GM13977 (cell line): Measurements from ENCODE around the gene CRPPA.

Source experiments
- DNase-seq: peaks from one replicate; pipeline ENCODE4 v3.0.0; 2012; ENCODE audit warnings: low spot score
- CTCF ChIP-seq: IDR thresholded peaks from 2 replicates; pipeline ENCODE4 v1.5.1; 2012; ENCODE audit warnings: mild to moderate bottlenecking, control low read depth; ENCODE audit not compliant: insufficient read depth; ENCODE audit errors: extremely low read depth, missing control alignments
- in situ Hi-C: fragments of 300-500 bp; cut with MboI; formaldehyde crosslinking; loops from one replicate; pipeline ENCODE4 v1.12.0; 2022; ENCODE audit warnings: low sequenced_read_pairs, low pct_unique_long_range_greater_than_20kb, mixed read lengths, inconsistent platforms; ENCODE audit not compliant: unreplicated experiment

Gene CRPPA

GRCh38 chr7:16416289-16417282, 4.8 kb downstream of the CRPPA start:
- TF ChIP-seq CTCF: no peak
- no peak for DNase-seq
- in situ Hi-C loops: no loop called here

- in situ Hi-C loops: no loop called here
- no peak for TF ChIP-seq CTCF
- DNase-seq: no peak
Measured at GRCh38 chr7:16412274-16413254, 8.8 kb downstream of the CRPPA start.

- no peak for DNase-seq
- in situ Hi-C loops: no loop called here
- no peak for TF ChIP-seq CTCF
Measured at GRCh38 chr7:16411391-16411790, 9.9 kb downstream of the CRPPA start.

- in situ Hi-C loops: no loop called here
- no peak for TF ChIP-seq CTCF
- DNase-seq: no peak
Measured at GRCh38 chr7:16409777-16410176, 11.6 kb downstream of the CRPPA start.

- in situ Hi-C loops: no loop called here
- TF ChIP-seq CTCF: no peak
Measured at GRCh38 chr7:16404636-16405035, 16.7 kb downstream of the CRPPA start.

GRCh38 chr7:16403475-16403874, 17.9 kb downstream of the CRPPA start:
- in situ Hi-C loops: no loop called here

More at GRCh38 chr7:16404636-16405035, 16.7 kb downstream of the CRPPA start:
- DNase-seq: no peak

More at GRCh38 chr7:16403475-16403874, 17.9 kb downstream of the CRPPA start:
- no peak for TF ChIP-seq CTCF
- no peak for DNase-seq
